Karpas-422 (cell line): ENCODE results near the gene PAPPA. TPM values are rescaled to one million over a fixed set of nuclear protein-coding genes. Genes with fewer than 3 reads are reported as not detected.

Experiments
- DNase-seq: peaks from one replicate; pipeline ENCODE4 v3.0.0-alpha.2; 2015
- H2AFZ ChIP-seq: fragments of 200-600 bp; sonication (generic); 2 replicates; pipeline ENCODE4 v1.6.1; 2014; ENCODE audit warnings: antibody characterized with exemption, low read length, mixed read lengths
- H3K27ac ChIP-seq: fragments of 200-600 bp; sonication (generic); 2 replicates; pipeline ENCODE4 v1.5.1; 2014; ENCODE audit warnings: mild to moderate bottlenecking, low read length, moderate library complexity
- H3K27me3 ChIP-seq: fragments of 200-600 bp; sonication (generic); 2 replicates; pipeline ENCODE4 v1.6.1; 2014; ENCODE audit warnings: low read length, mixed read lengths
- H3K36me3 ChIP-seq: fragments of 200-600 bp; sonication (generic); 2 replicates; pipeline ENCODE4 v1.6.1; 2014; ENCODE audit warnings: low read length, mixed read lengths; ENCODE audit not compliant: insufficient read depth
- H3K4me1 ChIP-seq: fragments of 200-600 bp; sonication (generic); 2 replicates; pipeline ENCODE4 v1.6.1; 2014; ENCODE audit warnings: mild to moderate bottlenecking, low read length, mixed read lengths
- H3K4me2 ChIP-seq: fragments of 200-600 bp; sonication (generic); 2 replicates; pipeline ENCODE4 v1.6.1; 2014; ENCODE audit warnings: low read length, low read depth, mild to moderate bottlenecking; ENCODE audit not compliant: poor library complexity, severe bottlenecking
- H3K4me3 ChIP-seq: fragments of 200-600 bp; sonication (generic); 2 replicates; pipeline ENCODE4 v1.5.1; 2014; ENCODE audit warnings: mild to moderate bottlenecking, antibody characterized with exemption, low read length, mixed read lengths
- H3K79me2 ChIP-seq: fragments of 200-600 bp; sonication (generic); 2 replicates; pipeline ENCODE4 v1.6.1; 2014; ENCODE audit warnings: mild to moderate bottlenecking, low read length, mixed read lengths
- H3K9ac ChIP-seq: fragments of 200-600 bp; sonication (generic); 2 replicates; pipeline ENCODE4 v1.6.0; 2014; ENCODE audit warnings: low read length
- H3K9me2 ChIP-seq: fragments of 200-600 bp; sonication (generic), shearing (Covaris generic); replicated peaks from 2 replicates; pipeline ENCODE4 v1.6.0; 2014; ENCODE audit warnings: mild to moderate bottlenecking, low read length, moderate library complexity; ENCODE audit not compliant: insufficient read depth
- H3K9me3 ChIP-seq: fragments of 300-700, 200-600 bp; sonication (generic); 2 replicates; pipeline ENCODE4 v1.6.1; 2014; ENCODE audit warnings: low read length, mixed read lengths
- H4K20me1 ChIP-seq: fragments of 200-600 bp; sonication (generic); 2 replicates; pipeline ENCODE4 v1.6.1; 2014; ENCODE audit warnings: mild to moderate bottlenecking, antibody characterized with exemption, low read length, low read depth; ENCODE audit not compliant: insufficient read depth
- total RNA-seq: library from RNA; depleted of rRNA; stranded (reverse); fragments of >200 nt; shearing (Covaris generic); gene quantifications from 2 replicates; pipeline ENCODE4 v1.2.3, GENCODE V29; 2014; ENCODE audit warnings: low replicate concordance

Gene PAPPA
- total RNA-seq, 1 experiment from 2014 or later = 0.30 TPM

DNA sequence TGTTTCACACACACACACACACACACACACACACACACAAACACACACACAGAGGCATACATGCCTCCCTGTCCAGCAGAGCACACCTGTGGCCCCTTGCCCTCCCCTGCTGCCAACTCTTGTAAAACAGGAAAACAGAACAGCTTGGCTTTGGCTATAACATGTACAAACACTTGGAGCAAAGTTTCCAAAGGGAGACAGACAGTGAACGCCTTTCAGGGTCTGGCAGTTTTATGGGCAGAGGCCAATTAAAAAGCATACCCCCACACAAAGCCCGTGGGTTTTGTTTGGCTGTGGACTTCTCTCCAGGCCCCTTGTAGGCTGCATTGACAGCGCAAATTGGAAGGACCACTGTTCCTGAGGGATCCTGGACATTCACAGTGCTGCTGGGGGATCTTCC lies 265.6 kb downstream of the PAPPA start:
- no peak overlapping the region for H3K4me2 ChIP-seq
- no peaks in the 10 kb centered on the region for H3K79me2 ChIP-seq
- H3K36me3 ChIP-seq = no peaks in the 10 kb centered on the region
- H3K27me3 ChIP-seq = no peaks in the 10 kb centered on the region
- H3K9me2 ChIP-seq = no peaks in the 10 kb centered on the region
- H2AFZ ChIP-seq = no peak overlapping the region
- no peak overlapping the region for H3K27ac ChIP-seq
- H3K9me3 ChIP-seq = no peaks in the 10 kb centered on the region
- H4K20me1 ChIP-seq = no peaks in the 10 kb centered on the region
- DNase-seq = no peak
- H3K4me1 ChIP-seq = no peaks in the 10 kb centered on the region
- no peak overlapping the region for H3K4me3 ChIP-seq
- no peak overlapping the region for H3K9ac ChIP-seq

DNA sequence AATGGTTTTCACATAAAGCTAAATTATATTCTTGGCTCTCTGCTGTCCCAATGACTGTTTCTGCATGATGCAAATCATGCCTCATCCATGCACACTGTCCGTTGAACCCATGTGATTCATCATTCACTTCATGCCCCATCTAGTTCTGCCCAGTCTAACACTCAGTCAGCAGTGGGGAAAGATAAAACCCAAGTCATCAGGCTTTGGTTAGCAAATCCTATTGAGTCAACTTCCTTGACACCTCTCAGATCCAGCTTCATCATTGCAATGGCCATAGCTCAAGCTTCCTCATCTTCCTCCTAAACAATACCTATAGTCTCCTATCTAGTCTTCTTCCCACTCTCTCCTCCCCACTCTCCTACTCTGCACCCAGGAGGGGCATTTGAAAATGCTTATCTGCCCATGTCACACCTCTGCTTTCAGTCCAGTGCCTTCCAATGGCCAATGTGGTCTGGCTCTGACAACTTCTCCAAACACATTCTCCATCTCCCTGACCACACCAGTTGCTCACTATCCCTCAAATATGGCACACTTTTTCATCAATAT lies 267.5 kb downstream of the PAPPA start:
- H3K9ac ChIP-seq = no peak overlapping the region
- H3K36me3 ChIP-seq = no peaks in the 10 kb centered on the region
- no peak overlapping the region for H3K27ac ChIP-seq
- no peaks in the 10 kb centered on the region for H3K27me3 ChIP-seq
- H3K9me2 ChIP-seq = no peaks in the 10 kb centered on the region
- no peaks in the 10 kb centered on the region for H3K79me2 ChIP-seq
- no peak overlapping the region for H2AFZ ChIP-seq
- H3K4me3 ChIP-seq = no peak overlapping the region
- no peaks in the 10 kb centered on the region for H4K20me1 ChIP-seq
- DNase-seq = no peak
- H3K4me2 ChIP-seq = no peak overlapping the region
- H3K9me3 ChIP-seq = no peaks in the 10 kb centered on the region
- no peaks in the 10 kb centered on the region for H3K4me1 ChIP-seq

DNA sequence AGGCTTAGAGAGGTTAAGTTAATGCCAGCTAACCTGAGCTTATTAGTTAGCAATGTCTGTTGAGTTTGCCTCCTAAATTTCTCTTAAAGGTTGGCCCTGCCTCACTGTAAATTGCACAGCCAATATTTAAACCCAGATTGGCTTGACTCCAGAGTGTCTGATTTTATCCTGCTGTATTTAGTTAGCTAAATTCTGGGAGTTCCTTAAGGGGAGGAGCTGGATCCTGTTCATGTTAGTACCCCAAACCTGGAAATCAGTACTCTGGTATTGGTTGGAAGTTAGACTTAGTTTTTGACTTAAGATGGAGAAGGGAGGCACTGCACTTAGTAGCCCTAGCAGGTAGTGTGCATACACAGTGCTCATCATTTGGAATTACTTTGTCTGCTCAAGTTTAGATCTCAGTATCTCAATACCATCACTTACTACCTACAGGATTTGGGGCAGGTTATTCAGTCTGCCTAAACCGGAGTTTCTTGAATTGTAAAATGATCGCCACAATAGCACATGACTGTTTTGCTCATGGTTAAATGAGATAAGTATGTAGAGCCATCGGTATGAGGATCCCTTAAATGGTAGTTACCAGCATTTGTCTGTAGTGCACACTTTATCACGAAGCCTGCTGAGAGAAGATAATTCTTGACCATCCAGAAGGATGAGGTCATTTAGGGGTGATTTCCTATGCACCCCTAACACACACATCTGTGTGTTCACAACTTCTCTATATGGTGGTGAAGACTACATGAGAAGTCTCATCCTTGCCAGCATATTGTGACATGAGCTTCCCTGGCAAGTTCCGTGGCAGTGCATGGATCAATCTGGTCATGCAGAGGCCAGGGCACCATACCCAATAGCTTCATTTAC lies 268.8 kb downstream of the PAPPA start:
- no peaks in the 10 kb centered on the region for H3K79me2 ChIP-seq
- H3K36me3 ChIP-seq = no peaks in the 10 kb centered on the region
- no peak for DNase-seq
- H3K9me3 ChIP-seq = no peaks in the 10 kb centered on the region
- no peaks in the 10 kb centered on the region for H3K27me3 ChIP-seq
- no peak overlapping the region for H3K9ac ChIP-seq
- no peaks in the 10 kb centered on the region for H3K4me1 ChIP-seq
- no peaks in the 10 kb centered on the region for H3K9me2 ChIP-seq
- H3K27ac ChIP-seq = no peak overlapping the region
- no peak overlapping the region for H2AFZ ChIP-seq
- H3K4me2 ChIP-seq = no peak overlapping the region
- no peak overlapping the region for H3K4me3 ChIP-seq
- no peaks in the 10 kb centered on the region for H4K20me1 ChIP-seq

DNA sequence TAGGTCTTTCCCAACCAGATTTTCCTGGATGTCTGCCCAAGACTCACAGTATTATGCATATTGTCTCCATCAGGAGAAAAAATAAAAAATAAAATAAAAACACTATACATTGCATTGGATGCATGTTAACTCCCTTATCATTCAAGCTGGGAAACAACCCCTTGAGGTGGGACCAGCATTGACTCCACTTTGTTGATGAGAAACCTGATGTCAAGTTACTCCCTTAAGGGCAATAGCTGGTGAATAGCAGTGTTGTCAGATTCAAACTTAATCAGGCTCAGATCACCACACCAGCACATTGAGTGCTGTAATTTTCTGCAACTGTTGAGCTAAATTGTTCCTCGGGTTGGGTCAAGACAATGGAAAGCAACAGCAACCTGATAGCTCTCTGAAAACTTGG lies 269.6 kb downstream of the PAPPA start:
- Histone ChIP-seq H4K20me1 (no peaks in the 10 kb centered on the region), H3K27me3 (no peaks in the 10 kb centered on the region), H3K79me2 (no peaks in the 10 kb centered on the region), H3K4me3 (no peak overlapping the region), H2AFZ (no peak overlapping the region), H3K36me3 (no peaks in the 10 kb centered on the region), H3K9me3 (no peaks in the 10 kb centered on the region), H3K4me1 (no peaks in the 10 kb centered on the region), H3K9ac (no peak overlapping the region), H3K4me2 (no peak overlapping the region), H3K27ac (no peak overlapping the region), H3K9me2 (no peaks in the 10 kb centered on the region)
- no peak for DNase-seq

DNA sequence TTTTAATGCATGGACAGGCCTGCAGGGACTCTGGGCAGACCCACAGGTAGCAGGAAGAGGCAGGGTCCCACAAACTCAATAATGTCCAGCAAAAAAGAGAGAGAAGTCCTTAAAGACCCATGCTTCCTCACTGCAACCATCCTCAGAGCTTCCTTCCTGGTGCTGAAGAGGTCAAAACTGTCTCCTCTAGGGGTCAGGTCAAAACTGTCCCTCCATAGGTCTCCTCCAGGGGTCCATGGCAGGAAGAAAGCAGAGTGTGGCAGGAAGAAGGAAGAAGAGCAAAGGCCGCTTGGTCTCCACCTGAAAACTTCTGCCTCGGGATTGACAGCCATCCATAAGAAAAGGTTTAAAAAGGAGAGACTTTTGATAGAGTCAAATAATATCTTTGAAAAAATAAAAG lies 271.7 kb downstream of the PAPPA start:
- H3K79me2 ChIP-seq = no peaks in the 10 kb centered on the region
- H3K9ac ChIP-seq = no peak overlapping the region
- DNase-seq = no peak
- no peak overlapping the region for H2AFZ ChIP-seq
- H3K36me3 ChIP-seq = no peaks in the 10 kb centered on the region
- no peaks in the 10 kb centered on the region for H3K9me2 ChIP-seq
- no peaks in the 10 kb centered on the region for H3K9me3 ChIP-seq
- no peaks in the 10 kb centered on the region for H3K27me3 ChIP-seq
- no peaks in the 10 kb centered on the region for H4K20me1 ChIP-seq
- H3K4me1 ChIP-seq = no peaks in the 10 kb centered on the region
- no peak overlapping the region for H3K4me2 ChIP-seq
- no peak overlapping the region for H3K27ac ChIP-seq
- no peak overlapping the region for H3K4me3 ChIP-seq

DNA sequence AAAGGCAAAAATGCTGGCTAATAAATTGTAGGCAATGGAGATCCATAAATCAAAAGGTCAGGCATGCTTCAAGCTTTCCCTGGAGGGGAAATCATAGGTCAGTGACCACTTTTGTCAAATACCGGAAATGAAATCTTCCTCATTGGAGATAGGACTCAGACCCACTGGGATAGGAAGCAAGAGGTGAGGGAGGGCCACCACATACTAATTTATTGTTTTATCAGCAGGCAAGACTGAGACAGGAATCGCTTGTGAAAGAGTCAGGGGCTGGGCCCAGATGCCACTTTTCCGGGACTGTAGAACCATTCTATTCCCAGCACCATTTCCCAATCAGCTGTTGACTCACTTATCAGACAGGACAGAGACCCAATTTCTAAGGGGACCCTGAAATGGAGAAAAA lies 277.3 kb downstream of the PAPPA start:
- no peak overlapping the region for H2AFZ ChIP-seq
- no peak overlapping the region for H3K4me2 ChIP-seq
- no peak overlapping the region for H3K27ac ChIP-seq
- no peaks in the 10 kb centered on the region for H3K9me3 ChIP-seq
- DNase-seq = no peak
- H3K9ac ChIP-seq = no peak overlapping the region
- no peaks in the 10 kb centered on the region for H3K79me2 ChIP-seq
- H3K9me2 ChIP-seq = no peaks in the 10 kb centered on the region
- no peak overlapping the region for H3K4me3 ChIP-seq
- no peaks in the 10 kb centered on the region for H3K4me1 ChIP-seq
- H3K36me3 ChIP-seq = no peaks in the 10 kb centered on the region
- no peaks in the 10 kb centered on the region for H4K20me1 ChIP-seq
- H3K27me3 ChIP-seq = no peaks in the 10 kb centered on the region

DNA sequence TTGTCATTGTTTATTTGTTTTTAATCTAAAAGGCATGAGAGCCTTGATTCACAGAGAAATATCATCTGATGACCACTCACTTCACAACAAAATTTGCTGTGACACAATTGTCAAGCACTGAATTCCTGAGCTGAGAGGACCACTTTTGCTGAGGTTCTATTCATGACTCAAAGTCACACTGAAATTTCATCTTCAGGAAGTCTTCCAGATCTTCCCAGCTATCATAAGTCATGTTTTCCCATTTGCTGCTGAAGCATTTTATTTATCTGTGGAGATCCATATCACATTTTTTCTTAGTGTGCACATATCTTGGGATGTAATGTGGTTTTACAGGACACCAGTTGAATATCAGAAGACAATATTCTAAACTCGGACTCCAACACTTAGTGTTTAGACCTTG lies 278.5 kb downstream of the PAPPA start:
- Histone ChIP-seq H3K27ac (no peak overlapping the region), H3K9ac (no peak overlapping the region), H3K36me3 (no peaks in the 10 kb centered on the region), H3K79me2 (no peaks in the 10 kb centered on the region), H2AFZ (no peak overlapping the region), H3K9me2 (no peaks in the 10 kb centered on the region), H3K4me1 (no peaks in the 10 kb centered on the region), H3K4me2 (no peak overlapping the region), H4K20me1 (no peaks in the 10 kb centered on the region), H3K27me3 (no peaks in the 10 kb centered on the region), H3K4me3 (no peak overlapping the region), H3K9me3 (no peaks in the 10 kb centered on the region)
- peak; percentile 16 for DNase-seq

DNA sequence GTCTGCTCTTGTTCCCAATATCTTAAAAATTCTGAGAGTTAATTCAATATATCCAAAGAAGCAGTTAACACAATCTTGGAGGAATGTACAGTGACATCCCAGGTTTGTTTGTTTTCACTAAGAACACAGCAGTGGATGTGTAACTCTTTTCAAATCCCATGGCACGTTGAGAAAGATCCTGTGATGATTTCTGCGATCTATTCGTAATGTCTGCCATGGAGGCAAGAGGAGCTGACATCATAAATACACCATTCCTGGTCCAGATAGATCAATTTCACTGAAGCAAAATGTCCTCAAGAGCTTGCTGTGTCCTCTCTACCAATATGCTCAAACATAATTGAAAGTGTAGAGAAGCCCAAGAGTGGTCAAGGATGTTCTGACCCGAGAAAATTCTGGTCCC lies 280.7 kb downstream of the PAPPA start:
- Histone ChIP-seq H3K36me3 (no peaks in the 10 kb centered on the region), H3K9me2 (no peaks in the 10 kb centered on the region), H3K4me2 (no peak overlapping the region), H4K20me1 (no peaks in the 10 kb centered on the region), H3K27me3 (no peaks in the 10 kb centered on the region), H3K79me2 (no peaks in the 10 kb centered on the region), H3K4me1 (no peaks in the 10 kb centered on the region), H3K9ac (no peak overlapping the region), H3K27ac (no peak overlapping the region), H2AFZ (no peak overlapping the region), H3K9me3 (no peaks in the 10 kb centered on the region), H3K4me3 (no peak overlapping the region)
- DNase-seq = no peak
